ENCODE results near the gene PHF2.

The PHF2 gene

GRCh38 chr9:93634311-93635185, 58.2 kb downstream of the PHF2 start:
- Histone ChIP-seq H3K27ac (ENCODE audit: low read depth, low read length) (no peak overlapping the region), H3K4me3 (ENCODE audit: low read depth, low read length) (no peak overlapping the region), H3K27me3 (ENCODE audit: control insufficient read depth, insufficient read depth, low read length) (no peaks in the 10 kb centered on the region), H3K9ac (ENCODE audit: low read depth, low read length) (no peak overlapping the region), H3K4me1 (ENCODE audit: control insufficient read depth, insufficient read depth, low read length) (no peaks in the 10 kb centered on the region), H3K9me3 (ENCODE audit: control insufficient read depth, insufficient read depth, low read length) (peaks cover 8% of the 10 kb centered on the region; the same call in 1 of the 2 replicates), H3K36me3 (ENCODE audit: control insufficient read depth, insufficient read depth, low read length) (peaks cover 10% of the 10 kb centered on the region; the same call in 1 of the 2 replicates)

GRCh38 chr9:93635186-93636107, 59.1 kb downstream of the PHF2 start:
- H3K9ac ChIP-seq (ENCODE audit: low read depth, low read length), result no peak overlapping the region
- peaks cover 8% of the 10 kb centered on the region; the same call in 1 of the 2 replicates for H3K9me3 ChIP-seq (ENCODE audit: control insufficient read depth, insufficient read depth, low read length)
- H3K4me3 ChIP-seq (ENCODE audit: low read depth, low read length), result no peak overlapping the region
- peaks cover 10% of the 10 kb centered on the region; the same call in 1 of the 2 replicates for H3K36me3 ChIP-seq (ENCODE audit: control insufficient read depth, insufficient read depth, low read length)
- no peaks in the 10 kb centered on the region for H3K4me1 ChIP-seq (ENCODE audit: control insufficient read depth, insufficient read depth, low read length)
- H3K27me3 ChIP-seq (ENCODE audit: control insufficient read depth, insufficient read depth, low read length), result no peaks in the 10 kb centered on the region
- H3K27ac ChIP-seq (ENCODE audit: low read depth, low read length), result no peak overlapping the region

DNA sequence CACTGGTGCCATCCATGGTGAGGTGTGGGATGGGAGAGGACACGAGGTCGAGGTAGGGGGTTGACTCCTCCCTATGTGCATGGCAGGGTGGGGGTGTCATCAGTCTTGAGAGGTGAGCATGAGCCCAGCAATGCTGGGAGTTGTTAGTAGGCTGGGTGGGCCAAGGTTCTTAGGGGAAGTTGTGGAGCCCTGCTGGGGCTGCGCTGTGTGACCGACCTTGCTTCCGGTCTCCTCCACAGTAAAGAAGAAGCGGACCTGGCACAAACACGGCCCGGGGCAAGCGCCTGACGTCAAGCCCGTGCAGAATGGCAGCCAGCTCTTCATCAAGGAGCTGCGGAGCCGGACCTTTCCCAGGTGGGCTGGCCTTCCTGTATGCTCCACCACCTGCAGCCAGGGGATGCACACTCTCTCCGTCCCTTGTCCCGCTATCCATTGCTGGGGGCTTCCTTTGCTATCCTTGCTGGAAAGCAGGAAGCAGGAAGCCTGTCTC, 59.8 kb downstream of the PHF2 start:
- no peak overlapping the region for H3K9ac ChIP-seq (ENCODE audit: low read depth, low read length)
- no peaks in the 10 kb centered on the region for H3K27me3 ChIP-seq (ENCODE audit: control insufficient read depth, insufficient read depth, low read length)
- peaks cover 10% of the 10 kb centered on the region; the same call in 1 of the 2 replicates for H3K36me3 ChIP-seq (ENCODE audit: control insufficient read depth, insufficient read depth, low read length)
- no peak overlapping the region for H3K4me3 ChIP-seq (ENCODE audit: low read depth, low read length)
- H3K4me1 ChIP-seq (ENCODE audit: control insufficient read depth, insufficient read depth, low read length), result no peaks in the 10 kb centered on the region
- peaks cover 8% of the 10 kb centered on the region; the same call in 1 of the 2 replicates for H3K9me3 ChIP-seq (ENCODE audit: control insufficient read depth, insufficient read depth, low read length)
- H3K27ac ChIP-seq (ENCODE audit: low read depth, low read length), result no peak overlapping the region

GRCh38 chr9:93636667-93637066, 60.3 kb downstream of the PHF2 start:
- Histone ChIP-seq H3K36me3 (ENCODE audit: control insufficient read depth, insufficient read depth, low read length) (peaks cover 10% of the 10 kb centered on the region; the same call in 1 of the 2 replicates), H3K27ac (ENCODE audit: low read depth, low read length) (no peak overlapping the region), H3K4me1 (ENCODE audit: control insufficient read depth, insufficient read depth, low read length) (no peaks in the 10 kb centered on the region)

DNA sequence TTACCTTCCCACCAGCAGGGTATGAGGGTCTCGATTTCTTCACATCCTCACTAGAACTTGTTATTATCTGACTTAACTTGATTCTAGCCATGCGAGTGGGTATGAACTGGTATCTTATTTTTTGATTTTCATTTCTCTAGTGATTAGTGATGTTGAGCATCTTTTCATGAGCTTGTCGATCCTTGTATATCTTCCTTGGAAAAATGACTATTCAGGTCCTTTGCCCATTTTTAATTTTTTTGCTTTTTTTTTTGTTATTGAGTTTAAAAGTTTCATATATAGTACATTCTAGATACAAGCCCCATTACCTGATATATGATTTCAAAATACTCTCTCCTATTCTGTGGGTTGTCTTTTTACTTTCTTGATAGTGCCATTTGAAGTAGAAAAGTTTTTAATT, 61.5 kb downstream of the PHF2 start:
- H3K4me1 ChIP-seq (ENCODE audit: control insufficient read depth, insufficient read depth, low read length), result no peaks in the 10 kb centered on the region
- H3K27ac ChIP-seq (ENCODE audit: low read depth, low read length), result no peak overlapping the region
- peaks cover 10% of the 10 kb centered on the region; the same call in 1 of the 2 replicates for H3K36me3 ChIP-seq (ENCODE audit: control insufficient read depth, insufficient read depth, low read length)
- H3K4me3 ChIP-seq (ENCODE audit: low read depth, low read length), result no peak overlapping the region
- no peaks in the 10 kb centered on the region for H3K27me3 ChIP-seq (ENCODE audit: control insufficient read depth, insufficient read depth, low read length)
- no peak overlapping the region for H3K9ac ChIP-seq (ENCODE audit: low read depth, low read length)
- H3K9me3 ChIP-seq (ENCODE audit: control insufficient read depth, insufficient read depth, low read length), result peaks cover 8% of the 10 kb centered on the region; the same call in 1 of the 2 replicates

More at GRCh38 chr9:93636667-93637066, 60.3 kb downstream of the PHF2 start:
- Histone ChIP-seq H3K9me3 (ENCODE audit: control insufficient read depth, insufficient read depth, low read length) (peaks cover 8% of the 10 kb centered on the region; the same call in 1 of the 2 replicates), H3K4me3 (ENCODE audit: low read depth, low read length) (no peak overlapping the region), H3K27me3 (ENCODE audit: control insufficient read depth, insufficient read depth, low read length) (no peaks in the 10 kb centered on the region), H3K9ac (ENCODE audit: low read depth, low read length) (no peak overlapping the region)

DNA sequence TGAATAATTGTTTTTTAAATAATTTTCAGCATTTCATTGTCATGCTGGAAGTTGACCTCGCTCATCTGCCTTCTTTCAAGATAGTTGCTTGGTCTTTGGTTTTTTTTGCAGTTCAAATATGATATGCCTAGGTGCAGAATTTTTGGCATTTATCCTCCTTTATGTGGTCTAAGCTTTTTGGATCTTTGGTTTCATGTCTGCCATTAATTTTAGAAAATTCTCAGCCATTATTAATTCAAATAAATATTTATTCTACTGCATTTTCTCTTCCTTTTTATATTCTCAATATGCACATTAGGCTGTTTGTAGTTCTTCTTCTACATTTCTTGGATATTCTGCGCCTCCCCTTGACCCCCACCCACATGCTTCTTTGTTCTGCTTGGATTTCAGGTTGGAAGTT, 63.6 kb downstream of the PHF2 start:
- H3K36me3 ChIP-seq (ENCODE audit: control insufficient read depth, insufficient read depth, low read length), result peaks cover 11% of the 10 kb centered on the region; the same call in 1 of the 2 replicates
- no peak overlapping the region for H3K27ac ChIP-seq (ENCODE audit: low read depth, low read length)
- no peak overlapping the region for H3K4me3 ChIP-seq (ENCODE audit: low read depth, low read length)
- no peaks in the 10 kb centered on the region for H3K4me1 ChIP-seq (ENCODE audit: control insufficient read depth, insufficient read depth, low read length)
- no peaks in the 10 kb centered on the region for H3K27me3 ChIP-seq (ENCODE audit: control insufficient read depth, insufficient read depth, low read length)
- no peak overlapping the region for H3K9ac ChIP-seq (ENCODE audit: low read depth, low read length)
- H3K9me3 ChIP-seq (ENCODE audit: control insufficient read depth, insufficient read depth, low read length), result peaks cover 8% of the 10 kb centered on the region; the same call in 1 of the 2 replicates

GRCh38 chr9:93642961-93643360, 66.6 kb downstream of the PHF2 start:
- Histone ChIP-seq H3K4me1 (ENCODE audit: control insufficient read depth, insufficient read depth, low read length) (no peaks in the 10 kb centered on the region), H3K9me3 (ENCODE audit: control insufficient read depth, insufficient read depth, low read length) (0 out of 2 replicates have a peak, but pooled peaks cover 2% of the 10 kb centered on the region), H3K36me3 (ENCODE audit: control insufficient read depth, insufficient read depth, low read length) (peaks cover 9% of the 10 kb centered on the region; the same call in 1 of the 2 replicates), H3K4me3 (ENCODE audit: low read depth, low read length) (no peak overlapping the region), H3K27me3 (ENCODE audit: control insufficient read depth, insufficient read depth, low read length) (no peaks in the 10 kb centered on the region), H3K27ac (ENCODE audit: low read depth, low read length) (no peak overlapping the region), H3K9ac (ENCODE audit: low read depth, low read length) (no peak overlapping the region)

DNA sequence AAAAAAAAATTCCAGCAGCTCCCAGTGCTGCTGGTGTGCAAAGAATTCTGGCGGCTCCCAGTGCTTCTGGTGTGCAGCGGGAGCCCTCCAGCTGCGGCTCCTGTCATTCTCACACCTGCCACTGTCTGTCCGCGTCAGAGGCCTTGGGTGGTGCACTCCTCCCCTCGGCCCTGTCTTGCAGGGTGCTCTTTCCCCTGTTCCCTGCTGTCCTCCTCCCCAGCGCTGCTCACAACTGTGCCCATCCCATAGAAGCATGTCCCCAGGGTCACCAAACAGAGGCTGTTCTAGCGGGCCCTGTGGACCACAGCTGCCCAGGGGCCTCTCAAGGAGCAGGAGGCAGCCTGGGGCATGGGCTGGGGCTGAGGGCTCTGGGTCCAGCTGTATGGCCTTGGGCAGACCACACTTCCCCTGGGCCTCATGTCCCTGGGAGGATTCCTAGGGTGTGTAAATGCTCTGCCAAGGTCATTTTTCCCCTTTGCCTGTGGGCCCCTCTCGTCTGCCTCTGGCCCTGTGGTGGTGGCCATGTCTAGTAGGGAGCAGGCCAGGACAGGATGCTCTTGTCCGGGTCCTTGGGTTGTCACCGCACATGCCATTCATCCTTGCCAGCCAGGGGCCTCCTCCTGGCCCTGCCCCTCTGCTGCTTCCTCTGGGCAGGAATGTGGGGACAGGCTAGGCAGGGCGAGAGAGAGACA, 68.2 kb downstream of the PHF2 start:
- Histone ChIP-seq H3K36me3 (ENCODE audit: control insufficient read depth, insufficient read depth, low read length) (peaks cover 15% of the 10 kb centered on the region), H3K9ac (ENCODE audit: low read depth, low read length) (no peak overlapping the region), H3K4me1 (ENCODE audit: control insufficient read depth, insufficient read depth, low read length) (no peaks in the 10 kb centered on the region)

DNA sequence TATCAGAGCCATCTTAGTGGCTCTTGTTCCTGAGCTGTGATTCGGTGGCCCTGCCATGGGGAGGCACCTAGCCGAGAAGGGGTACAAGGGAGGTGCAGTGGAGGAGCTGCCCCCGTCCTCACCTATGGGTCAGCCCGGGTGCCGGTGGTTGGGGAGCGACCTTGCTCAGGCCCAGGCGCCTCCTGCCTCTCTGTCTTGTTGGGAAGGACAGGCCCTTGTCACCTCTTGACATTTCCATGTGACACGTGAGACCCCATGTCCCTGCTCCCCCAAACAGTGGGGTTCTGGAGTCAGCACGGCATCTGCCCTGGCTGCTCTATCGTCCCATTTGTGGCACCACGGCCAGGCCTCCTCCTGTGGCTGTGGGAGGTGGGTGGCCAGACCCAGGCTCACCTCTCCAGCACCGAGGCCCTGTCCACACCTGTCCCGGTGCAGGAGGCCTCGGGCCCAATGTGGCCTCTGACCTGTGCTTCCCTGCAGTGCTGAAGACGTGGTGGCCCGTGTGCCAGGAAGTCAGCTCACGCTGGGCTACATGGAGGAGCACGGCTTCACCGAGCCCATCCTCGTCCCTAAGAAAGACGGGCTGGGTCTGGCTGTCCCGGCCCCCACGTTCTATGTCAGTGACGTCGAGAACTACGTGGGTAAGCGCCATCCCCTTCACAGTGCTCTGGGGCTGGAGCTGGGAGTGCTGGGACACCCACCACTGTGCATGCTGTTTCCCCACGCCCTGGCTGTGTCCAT, 68.9 kb downstream of the PHF2 start:
- Histone ChIP-seq H3K9me3 (ENCODE audit: control insufficient read depth, insufficient read depth, low read length) (no peaks in the 10 kb centered on the region), H3K36me3 (ENCODE audit: control insufficient read depth, insufficient read depth, low read length) (peaks cover 23% of the 10 kb centered on the region)

More for the DNA sequence above, 68.2 kb downstream of the PHF2 start:
- H3K27me3 ChIP-seq (ENCODE audit: control insufficient read depth, insufficient read depth, low read length), result no peaks in the 10 kb centered on the region
- H3K4me3 ChIP-seq (ENCODE audit: low read depth, low read length), result no peak overlapping the region
- no peaks in the 10 kb centered on the region for H3K9me3 ChIP-seq (ENCODE audit: control insufficient read depth, insufficient read depth, low read length)
- no peak overlapping the region for H3K27ac ChIP-seq (ENCODE audit: low read depth, low read length)

More for the DNA sequence above, 68.9 kb downstream of the PHF2 start:
- Histone ChIP-seq H3K9ac (ENCODE audit: low read depth, low read length) (no peak overlapping the region), H3K4me1 (ENCODE audit: control insufficient read depth, insufficient read depth, low read length) (no peaks in the 10 kb centered on the region), H3K27me3 (ENCODE audit: control insufficient read depth, insufficient read depth, low read length) (no peaks in the 10 kb centered on the region), H3K4me3 (ENCODE audit: low read depth, low read length) (no peak overlapping the region), H3K27ac (ENCODE audit: low read depth, low read length) (no peak overlapping the region)
